K562 (cell line): ENCODE data around the gene SAFB. TPM values are rescaled to one million over a fixed set of nuclear protein-coding genes. Genes with fewer than 3 reads are reported as not detected.

Experiments
- CREM ChIP-seq: IDR thresholded peaks from 2 replicates; pipeline ENCODE4 v1.6.1; 2014; ENCODE audit warnings: antibody characterized with exemption, low read depth
- JUND ChIP-seq, 2 experiments: IDR thresholded peaks; 2 replicates in 1 of 2; 3 replicates in 1 of 2; pipeline ENCODE4 v1.6.1; 2011; ENCODE audit warnings: borderline replicate concordance in 2 of 2, low read depth in 2 of 2, low read length in 2 of 2, improper control_type of control experiment in 1 of 2, missing biosample characterization in 1 of 2, missing genetic modification characterization in 1 of 2, missing genetic modification reagents in 1 of 2
- KLF13 ChIP-seq: fragments of 450-650 bp; IDR thresholded peaks from 2 replicates; pipeline ENCODE4 v1.6.1; 2016; ENCODE audit warnings: missing genetic modification characterization, low read depth, mild to moderate bottlenecking, missing compliant biosample characterization, moderate library complexity, borderline replicate concordance
- NEUROD1 ChIP-seq: fragments of 150-350 bp; IDR thresholded peaks from 2 replicates; pipeline ENCODE4 v1.6.1; 2014; ENCODE audit warnings: borderline replicate concordance, low read length, low read depth; ENCODE audit not compliant: partially characterized antibody
- POLR2G ChIP-seq: fragments of 200-400 bp; formaldehyde crosslinking; IDR thresholded peaks from 2 replicates; pipeline ENCODE4 v1.6.1; 2017; ENCODE audit warnings: low read depth, mild to moderate bottlenecking, antibody characterized with exemption, low read length, moderate library complexity
- RBFOX2 ChIP-seq: fragments of 200-400 bp; formaldehyde crosslinking; IDR thresholded peaks from 2 replicates; pipeline ENCODE4 v1.6.1; 2017; ENCODE audit warnings: low read depth, mild to moderate bottlenecking, low read length, moderate library complexity
- RBM14 ChIP-seq: fragments of 200-400 bp; formaldehyde crosslinking; IDR thresholded peaks from 2 replicates; pipeline ENCODE4 v1.6.1; 2018; ENCODE audit warnings: low read depth, mild to moderate bottlenecking, low read length, moderate library complexity, borderline replicate concordance; ENCODE audit not compliant: insufficient read depth
- RBM34 ChIP-seq: fragments of 200-400 bp; formaldehyde crosslinking; IDR thresholded peaks from 2 replicates; pipeline ENCODE4 v1.6.1; 2018; ENCODE audit warnings: low read length, borderline replicate concordance; ENCODE audit not compliant: insufficient read depth
- SAFB ChIP-seq: fragments of 200-400 bp; formaldehyde crosslinking; IDR thresholded peaks from 2 replicates; pipeline ENCODE4 v1.6.1; 2017; ENCODE audit warnings: low read depth, low read length, borderline replicate concordance
- SETDB1 ChIP-seq: IDR thresholded peaks from one replicate; pipeline ENCODE4 v1.6.1; 2012; ENCODE audit warnings: low read length, control low read depth, inconsistent platforms
- TAF15 ChIP-seq: fragments of 200-400 bp; formaldehyde crosslinking; IDR thresholded peaks from 2 replicates; pipeline ENCODE4 v1.6.1; 2017; ENCODE audit warnings: mild to moderate bottlenecking, low read depth, low read length, moderate library complexity
- TEAD1 ChIP-seq, 2 experiments: fragments of 450-650 bp in 1 of 2; sonication (generic) in 1 of 2; formaldehyde crosslinking; IDR thresholded peaks; 2 replicates each; pipeline versions ENCODE4 v1.4.0 to v1.8.0; 2020 to 2022; ENCODE audit warnings: mild to moderate bottlenecking in 2 of 2, missing genetic modification reagents in 1 of 2
- ZNF165 ChIP-seq: fragments of 250-450 bp; sonication (Bioruptor Pico); IDR thresholded peaks from 2 replicates; pipeline ENCODE4 v1.4.0; 2020; ENCODE audit warnings: borderline replicate concordance
- ZNF586 ChIP-seq: fragments of 450-650 bp; formaldehyde crosslinking; conservative IDR thresholded peaks from 2 replicates; pipeline ENCODE4 v1.4.0; 2020; ENCODE audit warnings: mild to moderate bottlenecking, moderate library complexity
- polyA plus RNA-seq, 8 experiments: library from polyadenylated mRNA; depleted of rRNA in 4 of 8; stranded (reverse) in 5 of 8; unstranded in 3 of 8; fragments of >200 nt; fragmentation: Nextera tagmentation in 2 of 8; fragmentation: Illumina TruSeq in 1 of 8; extraction: Ambion mirVana in 2 of 8; extraction: Trizol in 1 of 8; gene quantifications; 2 replicates each; pipeline versions ENCODE4 v1.2.1 to v1.2.3, GENCODE V29; 2011 to 2014; ENCODE audit warnings: inconsistent platforms in 1 of 8, missing spikeins in 1 of 8
- total RNA-seq, 7 experiments: library from RNA; depleted of rRNA in 6 of 7; stranded (reverse); fragments of >200 nt in 6 of 7; fragmentation: Illumina TruSeq in 2 of 7; extraction: Trizol in 2 of 7; gene quantifications; 2 replicates each; pipeline versions ENCODE4 v1.2.1 to v1.2.3, GENCODE V29; 2011 to 2021; ENCODE audit warnings: low replicate concordance in 1 of 7
- TF ChIP-seq, protein P1 (sequence below): fragments of 250-450 bp; sonication (Bioruptor Pico); IDR thresholded peaks from 2 replicates; pipeline ENCODE4 v1.5.1; 2021; ENCODE audit warnings: mild to moderate bottlenecking
- TF ChIP-seq, protein P2 (sequence below): sonication (generic); formaldehyde crosslinking; IDR thresholded peaks from 2 replicates; pipeline ENCODE4 v1.8.0; 2022; ENCODE audit warnings: mild to moderate bottlenecking, missing genetic modification reagents
- TF ChIP-seq, protein P3 (sequence below): fragments of 450-650 bp; IDR thresholded peaks from 2 replicates; pipeline ENCODE4 v1.6.1; 2014; ENCODE audit warnings: low read depth, mild to moderate bottlenecking, moderate library complexity, borderline replicate concordance

SAFB gene
- total and polyA plus RNA-seq, 9 of the 15 experiments (the other 6 are each of a cell fraction or from before 2014, with no cell fraction given): 1.1 to 151 (median 83.1) TPM

DNA sequence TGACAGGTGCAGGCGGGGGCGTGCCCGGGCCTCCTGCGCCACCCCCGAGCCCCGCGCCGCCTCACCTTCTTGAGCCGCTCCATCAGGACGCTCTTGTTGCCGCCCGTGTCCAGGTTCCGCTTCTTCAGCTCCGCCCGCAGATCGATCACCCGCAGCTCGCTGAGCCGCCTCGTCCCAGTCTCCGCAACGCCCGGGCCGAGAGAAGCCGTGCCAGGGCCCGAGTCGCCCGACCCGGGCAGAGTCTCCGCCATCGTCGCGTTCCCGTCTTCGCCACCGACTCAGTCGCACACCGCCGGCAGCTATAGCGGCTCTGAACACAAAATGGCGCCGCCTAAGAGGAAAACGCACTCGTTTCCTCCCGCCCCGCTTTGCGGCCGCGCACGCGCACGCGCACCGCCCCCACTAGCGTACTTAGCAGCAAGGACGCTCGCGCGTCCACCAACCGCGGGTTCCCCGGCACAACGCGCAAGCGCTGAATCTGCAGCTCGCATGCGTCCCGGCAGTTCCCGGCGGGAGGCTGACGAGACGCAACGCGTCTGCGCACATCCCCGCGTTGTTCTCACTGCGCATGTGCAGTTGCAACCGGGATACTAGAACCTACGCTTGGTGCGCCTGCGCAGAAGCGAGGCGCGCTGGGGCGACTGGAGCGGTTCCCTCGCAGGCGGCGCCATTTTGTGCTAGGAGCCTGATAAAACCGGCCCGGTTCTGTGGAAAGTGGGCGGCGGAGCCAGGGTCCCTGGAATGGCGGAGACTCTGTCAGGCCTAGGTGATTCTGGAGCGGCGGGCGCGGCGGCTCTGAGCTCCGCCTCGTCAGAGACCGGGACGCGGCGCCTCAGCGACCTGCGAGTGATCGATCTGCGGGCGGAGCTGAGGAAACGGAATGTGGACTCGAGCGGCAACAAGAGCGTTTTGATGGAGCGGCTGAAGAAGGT lies at the start of gene SAFB, which contains the start of gene SAFB2 (continued):
- TF ChIP-seq KLF13 (no peak), ZNF165 (CRISPR knock-in tag) (no peak), NEUROD1 (peak; percentile 41), TAF15 (no peak), ZNF586 (no peak), TEAD1 (CRISPR knock-in tag; IDR thresholded peaks at IDR 0.05) (peak; percentile 6 to 69; a peak in 2 of 4 replicates), SAFB (no peak), RBFOX2 (peak; percentile 97), RBM34 (0 out of 2 replicates have a peak, but pooled peaks have one; percentile 17), RBM14 (no peak), POLR2G (peak; percentile 99), CREM (peak; percentile 54; the same call in 1 of the 2 replicates), JUND (IDR thresholded peaks at IDR 0.05; ENCODE audit: borderline replicate concordance, low read depth, low read length) (no peak), JUND (tag; IDR thresholded peaks at IDR 0.05; ENCODE audit: borderline replicate concordance, low read depth, low read length) (no peak; the same call in 2 of the 3 replicates), SETDB1 (peak; percentile 67)
- TF ChIP-seq, protein P1, sequence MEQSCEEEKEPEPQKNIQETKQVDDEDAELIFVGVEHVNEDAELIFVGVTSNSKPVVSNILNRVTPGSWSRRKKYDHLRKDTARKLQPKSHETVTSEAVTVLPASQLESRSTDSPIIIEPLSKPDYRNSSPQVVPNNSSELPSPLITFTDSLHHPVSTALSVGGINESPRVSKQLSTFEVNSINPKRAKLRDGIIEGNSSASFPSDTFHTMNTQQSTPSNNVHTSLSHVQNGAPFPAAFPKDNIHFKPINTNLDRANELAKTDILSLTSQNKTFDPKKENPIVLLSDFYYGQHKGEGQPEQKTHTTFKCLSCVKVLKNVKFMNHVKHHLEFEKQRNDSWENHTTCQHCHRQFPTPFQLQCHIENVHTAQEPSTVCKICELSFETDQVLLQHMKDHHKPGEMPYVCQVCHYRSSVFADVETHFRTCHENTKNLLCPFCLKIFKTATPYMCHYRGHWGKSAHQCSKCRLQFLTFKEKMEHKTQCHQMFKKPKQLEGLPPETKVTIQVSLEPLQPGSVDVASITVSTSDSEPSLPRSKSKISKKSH (CRISPR knock-in tag): no peak
- TF ChIP-seq, protein P2, sequence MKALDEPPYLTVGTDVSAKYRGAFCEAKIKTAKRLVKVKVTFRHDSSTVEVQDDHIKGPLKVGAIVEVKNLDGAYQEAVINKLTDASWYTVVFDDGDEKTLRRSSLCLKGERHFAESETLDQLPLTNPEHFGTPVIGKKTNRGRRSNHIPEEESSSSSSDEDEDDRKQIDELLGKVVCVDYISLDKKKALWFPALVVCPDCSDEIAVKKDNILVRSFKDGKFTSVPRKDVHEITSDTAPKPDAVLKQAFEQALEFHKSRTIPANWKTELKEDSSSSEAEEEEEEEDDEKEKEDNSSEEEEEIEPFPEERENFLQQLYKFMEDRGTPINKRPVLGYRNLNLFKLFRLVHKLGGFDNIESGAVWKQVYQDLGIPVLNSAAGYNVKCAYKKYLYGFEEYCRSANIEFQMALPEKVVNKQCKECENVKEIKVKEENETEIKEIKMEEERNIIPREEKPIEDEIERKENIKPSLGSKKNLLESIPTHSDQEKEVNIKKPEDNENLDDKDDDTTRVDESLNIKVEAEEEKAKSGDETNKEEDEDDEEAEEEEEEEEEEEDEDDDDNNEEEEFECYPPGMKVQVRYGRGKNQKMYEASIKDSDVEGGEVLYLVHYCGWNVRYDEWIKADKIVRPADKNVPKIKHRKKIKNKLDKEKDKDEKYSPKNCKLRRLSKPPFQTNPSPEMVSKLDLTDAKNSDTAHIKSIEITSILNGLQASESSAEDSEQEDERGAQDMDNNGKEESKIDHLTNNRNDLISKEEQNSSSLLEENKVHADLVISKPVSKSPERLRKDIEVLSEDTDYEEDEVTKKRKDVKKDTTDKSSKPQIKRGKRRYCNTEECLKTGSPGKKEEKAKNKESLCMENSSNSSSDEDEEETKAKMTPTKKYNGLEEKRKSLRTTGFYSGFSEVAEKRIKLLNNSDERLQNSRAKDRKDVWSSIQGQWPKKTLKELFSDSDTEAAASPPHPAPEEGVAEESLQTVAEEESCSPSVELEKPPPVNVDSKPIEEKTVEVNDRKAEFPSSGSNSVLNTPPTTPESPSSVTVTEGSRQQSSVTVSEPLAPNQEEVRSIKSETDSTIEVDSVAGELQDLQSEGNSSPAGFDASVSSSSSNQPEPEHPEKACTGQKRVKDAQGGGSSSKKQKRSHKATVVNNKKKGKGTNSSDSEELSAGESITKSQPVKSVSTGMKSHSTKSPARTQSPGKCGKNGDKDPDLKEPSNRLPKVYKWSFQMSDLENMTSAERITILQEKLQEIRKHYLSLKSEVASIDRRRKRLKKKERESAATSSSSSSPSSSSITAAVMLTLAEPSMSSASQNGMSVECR (CRISPR knock-in tag): peak; percentile 80
- TF ChIP-seq, protein P3, sequence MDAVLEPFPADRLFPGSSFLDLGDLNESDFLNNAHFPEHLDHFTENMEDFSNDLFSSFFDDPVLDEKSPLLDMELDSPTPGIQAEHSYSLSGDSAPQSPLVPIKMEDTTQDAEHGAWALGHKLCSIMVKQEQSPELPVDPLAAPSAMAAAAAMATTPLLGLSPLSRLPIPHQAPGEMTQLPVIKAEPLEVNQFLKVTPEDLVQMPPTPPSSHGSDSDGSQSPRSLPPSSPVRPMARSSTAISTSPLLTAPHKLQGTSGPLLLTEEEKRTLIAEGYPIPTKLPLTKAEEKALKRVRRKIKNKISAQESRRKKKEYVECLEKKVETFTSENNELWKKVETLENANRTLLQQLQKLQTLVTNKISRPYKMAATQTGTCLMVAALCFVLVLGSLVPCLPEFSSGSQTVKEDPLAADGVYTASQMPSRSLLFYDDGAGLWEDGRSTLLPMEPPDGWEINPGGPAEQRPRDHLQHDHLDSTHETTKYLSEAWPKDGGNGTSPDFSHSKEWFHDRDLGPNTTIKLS: peak; percentile 50
